Ovary (tissue), 3 donors: ENCODE measurements around the gene CRYBG1.

Source experiments
- CTCF ChIP-seq, 3 donors: fragments of 450-650 bp in 2 of 3; fragments of 200-600 bp in 1 of 3; IDR thresholded peaks; one replicate each; pipeline versions ENCODE4 v1.5.1 to v1.8.0; 2016 to 2022; ENCODE audit warnings: antibody characterized with exemption in 3 of 3, mild to moderate bottlenecking in 1 of 3
- EP300 ChIP-seq: sonication (generic); formaldehyde crosslinking; IDR thresholded peaks from one replicate; pipeline ENCODE4 v1.6.1; 2017; ENCODE audit warnings: antibody characterized with exemption
- POLR2A ChIP-seq: fragments of 450-650 bp; IDR thresholded peaks from one replicate; pipeline ENCODE4 v1.6.1; 2017; ENCODE audit warnings: antibody characterized with exemption, mild to moderate bottlenecking, moderate library complexity
- donor health status: DM: no; HTN: no; CAD: no.

- TF ChIP-seq CTCF (IDR thresholded peaks at IDR 0.05) = no peak
- no peak for TF ChIP-seq POLR2A
- TF ChIP-seq EP300 = no peak
Observed at GRCh38 chr6:106356378-106356777, 4.1 kb upstream of the CRYBG1 start.
